GM12878 (cell line): Measurements from ENCODE around the gene ZNF25.
"Not testable (repeated sequence)": the region's sequence is repeated elsewhere in the genome, so short reads cannot be mapped to it uniquely, and the experiment has no call there.

Experiments used
- CBX5 ChIP-seq: sonication (generic); IDR thresholded peaks from 2 replicates; pipeline ENCODE4 v1.6.1; 2016; ENCODE audit warnings: low read depth, moderate library complexity, mild to moderate bottlenecking, inconsistent platforms
- CTCF ChIP-seq, 3 experiments: IDR thresholded peaks in 2 of 3; conservative IDR thresholded peaks in 1 of 3; 2 replicates each; pipeline ENCODE4 v1.5.1; 2011; ENCODE audit warnings: low read depth in 3 of 3, low read length in 3 of 3, mild to moderate bottlenecking in 3 of 3, control low read depth in 2 of 3, moderate library complexity in 2 of 3, inconsistent platforms in 1 of 3, mixed read lengths in 1 of 3; ENCODE audit not compliant: control insufficient read depth in 2 of 3, insufficient read depth in 1 of 3; ENCODE audit errors: extremely low read depth in 1 of 3
- E4F1 ChIP-seq: fragments of 450-650 bp; IDR thresholded peaks from 2 replicates; pipeline ENCODE4 v1.6.1; 2018; ENCODE audit warnings: borderline replicate concordance, mild to moderate bottlenecking; ENCODE audit not compliant: partially characterized antibody
- EZH2 ChIP-seq: IDR thresholded peaks from 2 replicates; pipeline ENCODE4 v1.6.1; 2012; ENCODE audit warnings: low read depth, mild to moderate bottlenecking, control low read depth, inconsistent platforms, low read length, borderline replicate concordance; ENCODE audit not compliant: control insufficient read depth
- FOXM1 ChIP-seq: IDR thresholded peaks from 2 replicates; pipeline ENCODE4 v1.6.1; 2012; ENCODE audit warnings: low read depth, mild to moderate bottlenecking, inconsistent platforms, low read length, moderate library complexity
- KDM1A ChIP-seq: fragments of 200-600 bp; sonication (generic); IDR thresholded peaks from 2 replicates; pipeline ENCODE4 v1.6.1; 2016; ENCODE audit warnings: borderline replicate concordance
- MAX ChIP-seq: IDR thresholded peaks from 2 replicates; pipeline ENCODE4 v1.6.1; 2012; ENCODE audit warnings: low read depth, low read length, improper control_type of control experiment
- NFYB ChIP-seq: IDR thresholded peaks from 2 replicates; pipeline ENCODE4 v1.6.1; 2011; ENCODE audit warnings: low read depth, mild to moderate bottlenecking, low read length, improper control_type of control experiment, moderate library complexity; ENCODE audit not compliant: insufficient read depth
- SP1 ChIP-seq: IDR thresholded peaks from one replicate; pipeline ENCODE4 v1.6.1; 2011; ENCODE audit warnings: low read depth, low read length
- SRF ChIP-seq, 2 experiments: IDR thresholded peaks; 2 replicates each; pipeline ENCODE4 v1.6.1; 2011; ENCODE audit warnings: low read depth in 2 of 2, low read length in 2 of 2, mild to moderate bottlenecking in 1 of 2, moderate library complexity in 1 of 2
- STAT1 ChIP-seq: fragments of 450-650 bp; conservative IDR thresholded peaks from 2 replicates; pipeline ENCODE4 v1.6.1; 2014; ENCODE audit warnings: antibody characterized with exemption, mild to moderate bottlenecking
- SUZ12 ChIP-seq: fragments of 200-600 bp; sonication (generic); IDR thresholded peaks from one replicate; pipeline ENCODE4 v1.6.1; 2018; ENCODE audit warnings: antibody characterized with exemption, mild to moderate bottlenecking; ENCODE audit not compliant: unreplicated experiment
- TAF1 ChIP-seq: IDR thresholded peaks from 2 replicates; pipeline ENCODE4 v1.6.1; 2011; ENCODE audit warnings: mild to moderate bottlenecking, low read depth, low read length, borderline replicate concordance

- not testable (repeated sequence) for TF ChIP-seq E4F1; MAX; TAF1; SUZ12; CTCF (IDR thresholded peaks at IDR 0.05 in 2 of 3, conservative IDR thresholded peaks at IDR 0.05 in 1 of 3; ENCODE audit: control insufficient read depth in 2 of 3, extremely low read depth in 1 of 3, insufficient read depth in 1 of 3, low read depth in 3 of 3, low read length in 3 of 3); STAT1; FOXM1; KDM1A; SP1; CBX5; NFYB; EZH2; SRF (IDR thresholded peaks at IDR 0.05; ENCODE audit: low read depth in 2 of 2, low read length in 2 of 2)
Measured at GRCh38 chr10:38000474-38000873, 24.0 kb upstream of the ZNF25 start.
